K562 (cell line): ENCODE data around the gene WDR47. TPM values are rescaled to one million over a fixed set of nuclear protein-coding genes. Genes with fewer than 3 reads are reported as not detected.
A peak's percentile ranks its signal among the peaks of the same experiment; 100 is the strongest.

Experiments
- GTF2A2 ChIP-seq: IDR thresholded peaks from 2 replicates; pipeline ENCODE4 v1.6.1; 2016; ENCODE audit warnings: mild to moderate bottlenecking, missing genetic modification characterization, missing compliant biosample characterization
- HES1 ChIP-seq: fragments of 450-650 bp; IDR thresholded peaks from 2 replicates; pipeline ENCODE4 v1.6.1; 2016; ENCODE audit warnings: low read depth, mild to moderate bottlenecking, moderate library complexity
- KLF6 ChIP-seq: fragments of 250-450 bp; sonication (Bioruptor Pico); IDR thresholded peaks from 2 replicates; pipeline ENCODE4 v1.4.0; 2020; ENCODE audit warnings: mild to moderate bottlenecking, moderate library complexity, borderline replicate concordance
- MCM5 ChIP-seq: fragments of 450-650 bp; IDR thresholded peaks from 2 replicates; pipeline ENCODE4 v1.6.1; 2016; ENCODE audit warnings: low read depth
- RNF2 ChIP-seq: sonication (generic); IDR thresholded peaks from 2 replicates; pipeline ENCODE4 v1.6.1; 2016
- SNAPC5 ChIP-seq: fragments of 250-450 bp; sonication (Bioruptor Pico); IDR thresholded peaks from 2 replicates; pipeline ENCODE4 v1.8.0; 2021; ENCODE audit warnings: moderate library complexity, mild to moderate bottlenecking, inconsistent platforms
- TAF7 ChIP-seq: fragments of 450-650 bp; IDR thresholded peaks from 2 replicates; pipeline ENCODE4 v1.6.1; 2016; ENCODE audit warnings: missing genetic modification characterization, missing compliant biosample characterization
- TARDBP ChIP-seq: fragments of 450-650 bp; IDR thresholded peaks from 2 replicates; pipeline ENCODE4 v1.6.1; 2016
- ZBTB40 ChIP-seq, 2 experiments: fragments of 450-650 bp in 1 of 2; sonication (generic) in 1 of 2; formaldehyde crosslinking in 1 of 2; IDR thresholded peaks; 2 replicates each; pipeline versions ENCODE4 v1.7.1 to v1.9.0; 2016 to 2022; ENCODE audit warnings: inconsistent platforms in 1 of 2, mild to moderate bottlenecking in 1 of 2, missing genetic modification reagents in 1 of 2
- ZNF280B ChIP-seq: fragments of 250-450 bp; sonication (Bioruptor Pico); IDR thresholded peaks from 2 replicates; pipeline ENCODE4 v1.5.1; 2021; ENCODE audit warnings: mild to moderate bottlenecking
- ZNF398 ChIP-seq: fragments of 250-450 bp; sonication (Bioruptor Pico); IDR thresholded peaks from 2 replicates; pipeline ENCODE4 v1.8.0; 2021; ENCODE audit warnings: moderate library complexity, mild to moderate bottlenecking, inconsistent platforms
- ZNF57 ChIP-seq: fragments of 450-650 bp; formaldehyde crosslinking; IDR thresholded peaks from 2 replicates; pipeline ENCODE4 v1.4.0; 2020; ENCODE audit warnings: mild to moderate bottlenecking, moderate library complexity
- ZNF766 ChIP-seq: fragments of 200-800 bp; sonication (Bioruptor generic); conservative IDR thresholded peaks from 2 replicates; pipeline ENCODE4 v1.6.1; 2016; ENCODE audit warnings: missing genetic modification characterization, missing compliant biosample characterization
- ZNF830 ChIP-seq: fragments of 250-450 bp; sonication (Bioruptor Pico); IDR thresholded peaks from 2 replicates; pipeline ENCODE4 v1.5.0; 2021; ENCODE audit warnings: mild to moderate bottlenecking
- polyA plus RNA-seq, 8 experiments: library from polyadenylated mRNA; depleted of rRNA in 4 of 8; stranded (reverse) in 5 of 8; unstranded in 3 of 8; fragments of >200 nt; fragmentation: Nextera tagmentation in 2 of 8; fragmentation: Illumina TruSeq in 1 of 8; extraction: Ambion mirVana in 2 of 8; extraction: Trizol in 1 of 8; gene quantifications; 2 replicates each; pipeline versions ENCODE4 v1.2.1 to v1.2.3, GENCODE V29; 2011 to 2014; ENCODE audit warnings: inconsistent platforms in 1 of 8, missing spikeins in 1 of 8
- total RNA-seq, 7 experiments: library from RNA; depleted of rRNA in 6 of 7; stranded (reverse); fragments of >200 nt in 6 of 7; fragmentation: Illumina TruSeq in 2 of 7; extraction: Trizol in 2 of 7; gene quantifications; 2 replicates each; pipeline versions ENCODE4 v1.2.1 to v1.2.3, GENCODE V29; 2011 to 2021; ENCODE audit warnings: low replicate concordance in 1 of 7

Gene WDR47
- total and polyA plus RNA-seq, 9 of the 15 experiments (the other 6 are each of a cell fraction or from before 2014, with no cell fraction given), result 1.3 to 10.1 (median 4.9) TPM

GRCh38 chr1:109091078-109091838 is 49.4 kb upstream of the WDR47 start (continued):
- TF ChIP-seq ZNF280B (CRISPR knock-in tag) (no peak), MCM5 (no peak), ZBTB40 (IDR thresholded peaks at IDR 0.05) (no peak; the same call in 1 of the 2 replicates), ZBTB40 (CRISPR knock-in tag; IDR thresholded peaks at IDR 0.05) (no peak), HES1 (0 out of 2 replicates have a peak, but pooled peaks have one; percentile 12), SNAPC5 (CRISPR knock-in tag) (no peak), ZNF830 (CRISPR knock-in tag) (no peak), ZNF57 (CRISPR knock-in tag) (no peak), KLF6 (CRISPR knock-in tag) (no peak), ZNF766 (CRISPR knock-in tag) (0 out of 2 replicates have a peak, but pooled peaks have one; percentile 12), RNF2 (no peak), TARDBP (no peak), ZNF398 (CRISPR knock-in tag) (no peak), GTF2A2 (no peak), TAF7 (tag) (no peak)
